ENCODE data around the gene NOVA2.
"Not testable (repeated sequence)": the region's sequence is repeated elsewhere in the genome, so short reads cannot be mapped to it uniquely, and the experiment has no call there.

NOVA2 gene

DNA sequence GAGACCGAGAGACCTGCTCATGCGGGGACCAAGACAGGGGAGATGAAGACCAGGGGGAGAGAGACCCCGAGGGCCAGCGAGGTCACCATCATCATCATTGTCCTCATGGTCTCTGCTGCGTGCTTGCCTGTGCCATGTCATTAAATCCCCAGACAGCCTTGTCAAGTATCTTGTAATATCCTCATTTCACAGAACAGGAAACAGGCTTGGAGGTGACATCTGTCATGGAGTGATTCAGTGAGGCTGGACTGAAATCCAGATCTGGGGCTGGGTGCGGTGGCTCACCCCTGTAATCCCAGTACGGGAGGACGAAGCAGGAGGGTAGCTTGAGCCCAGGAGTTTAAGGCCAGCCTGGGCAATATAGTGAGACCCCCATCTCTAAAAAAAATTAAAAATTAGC, 53.2 kb downstream of the NOVA2 start:
- DNase-seq (ENCODE audit: low read depth): no peak

DNA sequence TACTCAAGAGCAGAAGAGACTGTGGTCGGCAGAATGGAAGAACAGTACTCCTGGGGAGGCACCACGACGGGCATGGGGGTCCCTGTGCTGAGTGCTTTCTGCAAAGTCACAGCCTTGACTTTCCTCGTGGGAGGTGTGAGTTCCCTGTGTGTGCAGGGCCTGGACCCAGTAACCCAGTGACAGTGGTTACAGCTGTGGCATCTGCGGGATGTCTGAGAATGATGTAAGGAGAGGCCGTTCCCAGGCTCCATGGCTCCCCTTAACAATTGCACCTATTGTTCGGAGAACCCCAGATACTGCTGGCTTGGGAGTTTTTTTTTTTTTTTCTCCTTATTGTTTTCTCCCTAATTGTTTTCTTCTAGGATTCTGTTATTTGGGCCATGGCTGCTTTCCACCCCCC, 54.0 kb downstream of the NOVA2 start:
- DNase-seq (ENCODE audit: low read depth): no peak

DNA sequence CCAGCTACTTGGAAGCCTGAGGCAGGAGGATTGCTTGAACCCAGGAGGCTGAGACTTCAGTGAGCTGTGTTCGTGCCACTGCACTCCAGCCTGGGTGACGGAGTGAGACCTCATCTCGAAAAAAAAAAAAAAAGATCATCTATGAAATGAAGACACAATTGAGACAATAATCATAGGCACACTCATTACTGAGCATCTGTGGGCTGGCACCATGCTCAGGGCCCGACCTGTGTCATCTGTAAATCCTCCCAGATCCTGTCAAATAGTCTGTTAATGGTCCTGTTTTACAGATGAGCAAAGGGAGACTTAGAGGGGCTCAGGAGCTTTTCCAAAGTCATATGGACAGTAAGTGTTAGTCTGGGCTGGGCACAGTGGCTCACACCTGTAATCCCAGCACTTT, 54.9 kb downstream of the NOVA2 start:
- DNase-seq (ENCODE audit: low read depth): no peak

DNA sequence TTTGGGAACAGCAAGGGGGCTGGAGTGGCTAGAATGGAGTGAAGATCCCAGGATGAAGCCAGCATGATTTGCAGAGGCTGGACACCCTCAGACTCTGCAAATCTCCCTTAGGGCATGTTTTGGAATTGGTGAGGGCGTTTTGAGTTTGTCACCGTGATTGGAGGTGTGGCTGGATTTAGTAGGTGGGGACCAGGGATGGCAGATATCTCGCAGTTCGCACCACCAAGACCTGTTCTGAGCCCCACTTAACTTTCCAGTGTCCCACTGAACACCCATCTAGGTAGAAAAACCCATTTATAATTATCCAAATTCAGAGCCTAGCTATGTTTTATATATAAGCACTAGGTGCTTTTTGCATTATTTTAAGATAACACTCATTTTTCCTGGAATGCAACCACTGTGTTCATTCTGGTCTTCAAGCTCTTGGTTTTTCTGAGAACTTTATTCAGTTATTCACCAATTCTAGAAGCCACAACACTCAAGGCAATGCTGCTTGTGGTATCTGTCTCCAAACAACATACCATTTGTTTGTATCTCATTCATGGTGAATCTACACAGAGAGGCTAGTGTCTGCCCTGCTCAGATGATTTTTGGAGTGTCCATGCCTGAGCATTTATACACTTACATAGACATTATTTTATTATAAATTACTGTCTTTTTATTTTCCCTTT, 56.1 kb downstream of the NOVA2 start:
- DNase-seq (ENCODE audit: low read depth): no peak

DNA sequence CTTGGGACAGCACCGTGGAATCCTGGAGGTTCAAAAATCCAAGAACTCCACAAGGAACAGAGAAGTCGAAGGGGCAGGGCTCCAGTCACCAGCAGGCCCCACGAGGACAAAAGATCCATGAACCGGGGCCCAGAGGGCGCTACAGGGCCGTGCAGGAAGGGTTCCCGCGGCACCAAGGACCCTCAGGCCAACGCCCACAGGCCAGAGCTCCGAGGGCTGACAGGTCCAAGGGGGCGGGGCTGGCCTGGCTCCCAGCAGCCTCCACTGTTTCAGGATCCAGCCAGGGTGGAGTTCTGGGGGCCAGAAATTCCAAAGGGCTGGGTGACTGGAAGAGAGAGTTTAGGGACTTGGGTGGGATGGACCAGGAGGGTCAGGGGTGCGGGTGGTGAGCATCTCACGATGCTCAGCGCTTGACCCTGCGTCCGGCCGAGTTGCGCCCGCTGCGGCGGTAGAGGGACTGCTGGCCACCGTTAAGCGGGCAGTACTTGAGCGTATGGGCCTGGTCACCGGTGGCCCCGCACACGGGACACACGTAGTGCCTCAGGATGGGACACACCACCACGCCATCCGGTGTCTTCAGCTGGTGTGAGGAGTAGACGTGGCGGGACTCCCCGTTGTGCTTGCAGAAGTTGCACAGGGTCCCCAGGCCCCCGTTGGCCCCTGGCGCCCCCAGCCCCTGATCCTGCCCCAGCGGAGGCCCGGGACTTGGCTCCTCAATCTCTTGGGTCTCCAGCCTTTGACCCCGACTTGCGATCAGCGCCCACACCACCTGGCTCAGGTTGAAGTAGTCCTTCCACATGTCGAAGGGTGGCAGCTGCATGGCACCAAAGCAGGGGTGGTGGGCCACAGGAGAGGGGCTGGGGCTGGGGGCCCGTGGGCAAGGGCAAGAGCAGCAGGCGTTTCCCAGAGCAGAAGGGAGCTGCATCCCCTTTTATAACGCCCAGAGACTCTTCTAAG, 59.5 kb downstream of the NOVA2 start, which contains the start of gene NANOS2:
Gene NANOS2, minus strand, starts transcription at position 905 of the 957 bp plus-strand sequence. Its CDS starts 85 bp downstream, at position 820.
- DNase-seq (ENCODE audit: low read depth): no peak

DNA sequence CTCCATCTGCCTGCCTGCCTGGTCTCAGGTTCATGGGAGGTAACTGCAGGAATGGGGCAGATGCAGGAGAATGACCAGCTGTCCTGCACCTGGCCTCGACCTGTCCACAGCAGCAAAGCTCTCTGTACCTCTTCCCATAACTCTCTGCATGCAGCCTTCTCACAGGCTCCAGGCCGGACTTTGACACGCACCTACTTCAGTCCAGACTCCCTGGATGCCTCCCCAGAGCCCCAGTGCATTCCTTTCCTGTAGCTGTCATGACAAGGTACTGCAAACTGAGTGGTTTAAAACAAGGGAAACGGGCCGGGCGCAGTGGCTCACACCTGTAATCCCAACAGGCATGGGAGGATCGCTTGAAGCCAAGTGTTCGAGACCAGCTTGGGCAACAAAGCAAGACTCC, 62.4 kb downstream of the NOVA2 start:
- DNase-seq (ENCODE audit: low read depth): no peak

DNA sequence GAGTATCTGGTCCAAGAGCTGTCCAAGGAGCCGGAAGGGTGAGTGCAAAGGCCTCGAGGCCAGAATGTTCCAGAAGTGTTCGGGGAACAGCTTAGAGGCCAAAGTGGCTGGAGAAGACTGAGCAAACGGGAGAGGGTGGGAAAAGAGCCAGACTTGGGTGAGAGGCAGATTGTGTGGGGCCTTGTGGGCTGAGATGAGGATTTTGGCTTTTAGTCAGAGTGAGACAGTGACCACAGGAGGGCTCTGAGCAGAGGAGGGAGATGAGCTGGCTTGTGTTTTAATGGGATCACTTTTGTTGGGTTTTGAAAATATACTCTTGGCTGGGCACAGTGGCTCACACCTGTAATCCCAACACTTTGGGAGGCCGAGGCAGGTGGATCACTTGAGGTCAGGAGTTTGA, 64.7 kb downstream of the NOVA2 start:
- DNase-seq (ENCODE audit: low read depth): no peak

DNA sequence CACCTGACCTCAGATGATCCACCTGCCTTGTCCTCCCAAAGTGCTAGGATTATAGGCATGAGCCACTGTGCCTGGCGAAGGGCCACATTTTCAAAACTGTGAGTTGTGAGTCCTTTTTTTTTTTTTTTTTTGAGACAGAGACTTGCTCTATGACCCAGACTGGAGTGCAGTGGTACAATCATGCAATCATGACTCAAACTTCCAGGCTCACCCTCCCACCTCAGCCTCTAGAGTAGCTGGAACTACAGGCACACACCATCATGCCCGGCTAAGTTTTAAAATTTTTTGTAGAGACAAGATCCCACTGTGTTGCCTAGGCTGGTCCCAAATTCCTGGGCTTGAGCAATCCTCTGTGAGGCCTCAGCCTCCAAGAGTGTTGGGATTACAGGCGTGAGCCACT, 67.4 kb downstream of the NOVA2 start:
- no peak for DNase-seq (ENCODE audit: low read depth)

DNA sequence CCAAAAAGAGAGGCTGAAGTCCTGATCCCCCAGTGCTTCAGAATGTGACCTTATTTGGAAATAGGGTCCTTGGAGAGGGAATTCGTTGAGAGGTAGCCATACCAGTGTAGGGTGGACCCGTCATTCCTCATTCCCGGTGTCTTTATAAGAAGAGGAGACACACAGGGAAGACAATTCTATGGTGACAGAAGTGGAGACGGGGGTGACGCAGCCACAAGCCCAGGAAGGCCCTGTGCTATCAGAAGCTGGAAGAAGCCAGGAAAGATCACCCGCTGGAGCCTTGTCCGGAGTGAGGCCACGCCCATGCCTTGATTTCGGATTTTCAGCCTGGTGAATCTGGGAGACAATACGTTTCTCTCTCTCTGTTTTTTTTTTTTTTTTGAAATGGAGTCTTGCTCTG, 68.7 kb downstream of the NOVA2 start:
- DNase-seq (ENCODE audit: low read depth): no peak

DNA sequence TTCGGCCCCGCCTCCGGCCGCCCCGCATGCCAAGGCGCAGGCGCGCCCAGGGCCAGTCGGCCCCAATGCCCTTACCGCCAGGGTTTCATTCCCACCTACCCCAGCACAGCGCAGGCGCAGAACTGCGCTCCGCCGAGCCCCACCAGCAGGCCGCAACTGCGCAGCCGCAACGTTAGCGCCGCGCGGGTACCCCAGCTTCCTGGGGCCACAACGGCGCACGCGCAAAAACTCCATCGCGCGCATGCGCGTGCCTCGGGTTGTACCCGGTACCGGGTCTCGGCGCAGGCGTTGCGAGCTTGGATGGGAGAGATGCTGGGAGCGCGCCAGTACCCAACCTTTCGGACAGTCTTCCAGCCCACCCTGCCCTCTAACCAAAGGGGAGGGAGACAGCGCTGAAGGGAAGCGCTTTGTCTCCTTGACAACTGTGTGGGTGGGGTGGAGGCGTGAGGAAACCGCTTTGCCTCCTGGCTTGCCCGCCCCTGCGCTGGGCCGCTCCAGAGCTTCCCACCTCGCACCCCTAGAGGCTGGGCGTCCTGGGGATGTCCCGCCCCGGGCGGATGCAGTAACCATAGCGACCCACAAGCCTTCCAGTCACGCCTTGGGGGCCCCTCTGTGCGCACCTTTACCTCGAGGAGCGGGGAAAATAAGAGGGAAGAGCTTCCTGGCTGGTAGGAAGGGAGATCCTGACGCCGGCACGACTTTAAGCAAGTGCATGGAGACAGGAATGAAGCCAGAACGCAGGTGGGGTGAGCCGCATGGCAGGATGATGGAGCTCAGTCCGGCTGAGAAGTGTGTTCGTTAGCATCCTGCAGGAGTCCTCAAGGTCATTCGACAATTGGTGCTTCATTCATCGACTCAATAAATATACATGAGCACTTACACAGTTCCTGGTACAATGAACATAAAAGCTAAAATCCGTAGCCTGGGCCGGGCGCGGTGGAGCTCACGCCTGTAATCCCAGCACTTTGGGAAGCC, 70.7 kb downstream of the NOVA2 start:
- peak; percentile 99 for DNase-seq (ENCODE audit: low read depth)

DNA sequence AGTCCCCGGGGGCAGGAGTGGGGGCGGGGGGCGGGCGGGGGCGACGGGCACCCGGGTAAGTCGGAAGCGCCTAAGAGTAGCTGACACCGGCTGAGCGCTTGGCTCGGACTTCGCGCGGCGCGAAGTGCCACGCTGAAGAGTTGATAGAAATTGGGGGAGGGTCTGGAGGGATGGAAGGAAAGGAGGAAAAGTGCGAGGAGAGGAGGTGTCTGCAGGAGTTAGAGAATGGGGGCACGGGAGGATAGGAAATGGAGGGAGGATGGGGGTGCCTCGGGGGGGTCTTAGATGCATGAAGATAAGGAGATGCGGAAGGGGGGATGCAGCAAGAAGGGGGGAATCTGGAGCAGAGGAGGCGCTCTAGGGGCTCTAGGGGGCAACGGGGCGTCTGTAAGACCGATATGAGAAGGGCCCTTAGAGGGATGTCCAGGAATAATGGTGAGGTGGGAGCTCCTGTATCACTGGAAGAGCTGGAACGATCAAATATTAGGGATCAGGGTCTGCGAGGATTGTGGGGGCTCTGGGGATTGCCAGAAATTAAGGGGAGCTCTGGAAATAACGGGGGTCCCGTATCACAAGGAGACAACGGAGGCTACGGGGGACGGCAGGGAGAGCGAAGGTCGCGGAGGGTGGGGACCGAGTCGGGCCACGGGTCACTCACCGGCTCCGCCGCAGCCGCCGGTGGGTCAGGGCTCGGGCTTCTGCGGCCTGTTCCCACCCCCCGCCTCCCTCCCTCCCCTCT, 71.6 kb downstream of the NOVA2 start, which contains the start of gene MYPOP:
Gene MYPOP, minus strand, starts transcription at position 702 of the 739 bp plus-strand sequence. CDS start 840 bp downstream, outside the sequence.
- DNase-seq (ENCODE audit: low read depth): no peak

DNA sequence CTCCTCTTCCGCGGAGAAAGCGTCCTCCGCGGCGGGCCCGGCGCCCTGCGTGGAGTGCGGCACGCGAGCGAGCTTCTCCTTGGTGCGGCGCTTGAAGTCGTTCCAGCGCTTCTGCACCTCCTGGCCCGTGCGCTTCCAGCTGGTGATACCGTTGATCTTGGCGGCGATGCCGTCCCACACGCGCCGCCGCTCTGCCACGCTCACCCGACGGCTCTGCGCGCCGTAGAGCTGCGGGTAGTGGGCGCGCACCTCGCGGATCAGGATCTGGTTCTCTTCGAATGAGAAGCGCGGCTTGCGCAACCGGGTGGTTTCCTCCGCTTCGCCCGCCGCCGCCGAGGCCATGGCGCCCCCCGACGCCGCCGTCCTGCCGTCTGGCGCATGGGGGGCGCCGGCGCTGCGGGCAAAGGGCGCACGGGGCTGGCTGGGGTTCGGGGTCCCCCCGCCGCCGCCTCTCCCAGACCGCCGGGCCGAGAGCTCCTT, 72.2 kb downstream of the NOVA2 start:
- no peak for DNase-seq (ENCODE audit: low read depth)

DNA sequence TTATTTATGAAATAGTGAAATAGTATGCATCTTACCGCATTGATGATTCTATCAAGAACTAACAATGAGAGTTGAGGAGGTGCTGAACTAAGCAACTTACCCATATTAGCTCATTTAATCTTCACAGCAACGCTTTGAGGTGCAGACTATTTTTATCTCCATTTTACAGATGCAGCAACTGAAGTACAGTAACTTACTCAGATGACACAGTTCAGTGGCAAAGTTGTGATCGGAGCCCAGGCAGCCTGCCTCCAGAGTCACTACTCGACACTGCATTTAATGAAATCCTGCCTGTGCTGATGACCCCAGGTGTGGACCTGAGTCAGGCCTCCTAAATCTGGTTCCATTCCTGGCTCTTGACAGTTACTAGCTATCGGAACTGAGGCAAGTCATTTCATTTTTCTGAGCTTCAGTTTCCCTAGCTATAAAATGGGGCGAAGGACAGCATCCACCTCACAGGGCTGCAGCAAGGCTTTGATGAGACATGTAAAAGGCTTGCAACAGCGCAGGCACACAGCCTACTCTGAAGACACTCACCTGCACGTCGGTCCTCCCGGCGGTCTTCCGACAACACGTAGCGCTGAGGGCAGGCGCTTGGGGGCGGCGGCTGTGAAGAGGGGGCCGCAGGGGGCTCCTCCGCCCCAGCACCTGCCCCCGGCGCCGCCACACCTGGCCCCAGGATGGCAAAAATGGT, 72.8 kb downstream of the NOVA2 start:
- DNase-seq (ENCODE audit: low read depth): no peak

DNA sequence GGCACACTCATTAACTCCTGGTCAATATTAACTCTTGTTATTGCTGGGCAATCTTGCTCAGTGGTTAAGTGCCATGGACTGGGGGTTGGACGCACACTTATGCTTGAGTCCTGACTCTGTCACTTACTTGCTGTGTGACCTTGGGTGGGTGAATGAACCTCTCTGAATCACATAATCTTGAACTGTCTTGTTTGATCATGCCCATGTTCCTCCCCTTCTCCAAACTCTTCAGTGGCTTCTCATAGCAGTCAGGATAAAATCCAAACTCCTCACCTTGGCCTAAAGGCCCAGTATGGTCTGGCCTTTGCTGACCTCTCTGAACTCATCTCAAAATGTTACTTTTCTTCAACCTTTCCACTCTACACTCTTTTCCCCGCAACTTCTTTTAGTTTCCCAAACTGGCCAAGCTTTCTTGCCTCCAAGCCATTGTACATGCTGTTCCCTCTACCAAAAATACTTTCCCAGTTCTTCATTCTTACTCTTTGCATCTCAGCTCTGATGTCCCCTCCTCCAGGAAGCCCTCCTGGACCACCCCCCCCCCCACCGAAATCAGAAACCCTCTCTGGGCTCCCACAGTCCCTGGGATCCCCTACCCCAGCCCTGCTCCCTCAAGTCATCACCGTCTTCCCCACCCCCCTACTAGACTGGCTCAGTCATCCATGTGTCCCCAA, 73.6 kb downstream of the NOVA2 start:
- DNase-seq (ENCODE audit: low read depth): no peak

DNA sequence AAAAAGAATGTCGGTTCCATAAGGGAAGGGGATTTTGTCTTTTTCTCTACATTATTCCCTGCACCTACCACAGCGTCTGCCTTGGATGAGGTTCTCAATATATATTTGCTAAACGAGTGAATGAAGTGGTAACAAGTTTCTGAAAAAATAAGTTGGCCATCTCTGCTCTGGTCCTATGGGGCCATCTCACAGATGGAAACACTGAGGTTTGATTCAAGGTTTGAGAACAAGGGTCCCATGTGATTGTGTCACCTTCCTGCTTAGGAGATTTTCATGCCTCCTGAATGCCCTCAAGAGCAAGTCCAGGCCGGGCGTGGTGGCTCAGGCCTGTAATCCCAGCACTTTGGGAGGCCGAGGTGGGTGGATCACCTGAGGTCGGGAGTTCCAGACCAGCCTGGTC, 74.4 kb downstream of the NOVA2 start:
- no peak for DNase-seq (ENCODE audit: low read depth)

DNA sequence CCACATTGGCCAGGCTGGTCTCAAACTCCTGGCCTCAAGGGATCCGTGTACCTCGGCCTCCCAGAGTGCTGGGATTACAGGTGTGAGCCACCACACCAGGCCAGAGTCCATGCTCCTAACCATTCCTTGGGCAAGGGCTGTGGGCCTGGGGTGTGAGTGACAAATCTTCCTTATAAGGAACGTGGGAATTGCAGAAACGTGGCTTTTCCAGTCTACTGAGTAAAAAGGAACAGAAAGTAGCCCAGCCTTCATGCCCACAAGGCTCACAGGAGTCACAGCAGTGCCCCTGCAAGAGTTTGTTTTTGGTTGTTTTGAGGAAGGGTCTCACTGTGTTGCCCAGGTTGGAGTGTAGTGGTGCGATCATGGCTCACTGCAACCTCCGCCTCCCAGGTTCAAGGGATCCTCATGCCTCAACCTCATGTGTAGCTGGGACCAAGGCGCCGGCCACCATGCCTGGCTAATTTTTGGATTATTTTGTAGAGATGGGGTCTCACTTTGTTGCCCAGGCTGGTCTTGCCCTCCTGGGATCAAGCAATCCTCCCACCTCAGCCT, 76.3 kb downstream of the NOVA2 start:
- no peak for DNase-seq (ENCODE audit: low read depth)

DNA sequence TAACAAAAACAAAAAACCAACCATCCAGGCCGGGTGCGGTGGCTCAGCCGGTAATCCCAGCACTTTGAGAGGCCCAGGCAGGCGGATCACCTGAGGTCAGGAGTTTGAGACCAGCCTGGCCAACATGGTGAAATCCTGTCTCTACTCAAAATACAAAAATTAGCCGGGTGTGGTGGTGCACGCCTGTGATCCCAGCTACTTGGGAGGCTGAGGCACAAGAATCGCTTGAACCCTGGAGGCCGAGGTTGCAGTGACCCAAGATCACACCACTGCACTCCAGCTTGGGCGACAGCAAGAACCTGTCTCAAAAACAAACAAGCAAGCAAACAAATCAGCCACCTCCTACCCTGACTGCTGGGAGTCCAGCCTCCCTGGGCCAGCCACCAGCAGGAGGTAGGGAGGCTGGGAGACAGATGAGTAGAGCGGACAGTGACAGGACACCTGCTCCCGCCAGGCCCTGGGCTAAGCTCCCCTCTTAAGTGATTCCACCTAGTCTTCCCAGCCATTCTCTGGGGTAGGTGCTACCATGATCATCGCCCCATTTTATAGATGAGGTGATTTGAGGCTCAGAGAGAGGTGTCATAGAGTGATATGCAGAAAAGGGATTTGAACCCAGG, 77.6 kb downstream of the NOVA2 start:
- not testable (repeated sequence) for DNase-seq (ENCODE audit: low read depth)

DNA sequence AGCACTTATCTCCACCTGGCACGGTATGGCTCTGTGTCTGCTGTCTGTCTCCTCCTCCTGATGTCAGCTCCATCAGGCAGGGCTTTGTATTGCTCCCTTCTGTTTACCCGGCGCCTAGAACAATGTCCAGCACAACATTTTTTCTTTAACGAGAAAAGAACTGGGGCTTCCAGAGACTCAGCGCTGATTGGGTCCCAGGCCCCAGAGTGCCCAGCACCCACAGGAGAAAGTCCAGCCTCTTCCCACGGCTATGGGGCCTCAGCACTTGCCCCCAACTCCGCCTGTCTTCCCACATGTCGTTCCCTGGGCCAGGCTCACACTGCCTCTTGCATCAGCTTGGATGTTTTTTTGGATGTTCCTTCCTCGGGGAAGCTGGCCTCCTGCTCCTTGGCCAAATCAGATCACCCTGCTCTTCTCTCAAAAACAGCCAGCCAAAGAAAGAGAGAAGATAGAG, 78.1 kb downstream of the NOVA2 start:
- no peak for DNase-seq (ENCODE audit: low read depth)

DNA sequence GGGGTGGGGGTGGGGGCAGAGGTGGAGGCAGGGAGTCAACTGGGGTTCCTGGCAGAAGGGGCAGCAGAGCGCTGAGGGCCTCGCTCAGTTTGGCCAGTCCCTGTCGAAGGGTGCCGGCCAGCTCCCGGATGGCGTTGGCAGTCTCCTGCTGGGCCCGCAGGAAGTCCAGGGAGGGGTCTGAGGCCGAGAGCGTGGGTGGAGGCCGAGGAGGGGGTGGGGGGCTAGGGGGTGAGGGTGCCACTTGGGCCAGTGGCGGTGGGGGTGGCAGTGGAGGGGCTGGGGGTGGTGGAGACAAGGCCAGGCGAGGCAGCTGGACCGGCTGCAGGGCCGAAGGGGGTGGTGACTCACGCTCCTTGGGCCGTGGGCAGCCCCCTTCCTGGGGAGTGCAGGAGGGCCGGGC, 82.8 kb downstream of the NOVA2 start:
- DNase-seq (ENCODE audit: low read depth): no peak
